GM12873 (cell line): ENCODE measurements around the gene TNS3.

Source experiments
- TF ChIP-seq, protein P1 (sequence below): IDR thresholded peaks from 2 replicates; pipeline ENCODE4 v1.5.1; 2012; ENCODE audit warnings: low read depth, mild to moderate bottlenecking, moderate library complexity, low read length, control low read depth; ENCODE audit not compliant: insufficient read depth; ENCODE audit errors: missing control alignments

Gene TNS3

DNA sequence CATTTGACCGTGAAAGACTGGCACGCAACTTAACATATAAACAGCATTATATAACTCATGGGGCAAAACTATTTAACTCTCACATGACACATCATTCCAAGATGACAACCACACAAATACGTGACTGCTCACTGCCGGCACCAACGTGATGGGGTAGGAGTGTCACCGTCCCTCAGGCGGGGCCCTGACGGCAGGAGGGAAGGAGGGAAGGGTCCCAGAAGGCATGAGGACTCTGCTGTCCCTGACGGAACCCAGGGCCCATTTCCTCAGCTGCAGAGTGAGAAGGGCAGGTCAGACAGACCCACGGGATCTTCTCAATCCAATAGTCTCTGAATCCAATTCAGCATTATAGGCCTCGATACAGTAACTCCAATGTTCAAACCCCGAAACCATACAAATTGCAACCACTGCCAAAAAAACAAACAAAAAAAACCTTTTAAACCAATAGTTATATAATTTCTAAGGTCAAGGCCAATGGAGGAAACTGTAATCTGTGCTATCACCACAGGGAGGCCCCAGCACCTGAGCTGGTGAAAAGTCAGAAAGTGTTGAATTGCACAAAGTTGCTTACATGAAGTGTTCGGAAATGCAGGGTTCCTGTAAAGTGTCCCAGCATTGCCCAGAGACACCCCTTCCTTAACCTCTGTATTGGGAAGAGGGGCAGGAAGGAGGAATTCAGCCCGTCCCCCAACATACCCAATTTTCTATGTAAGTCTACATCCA lies 137.4 kb downstream of the TNS3 start:
- TF ChIP-seq, protein P1, sequence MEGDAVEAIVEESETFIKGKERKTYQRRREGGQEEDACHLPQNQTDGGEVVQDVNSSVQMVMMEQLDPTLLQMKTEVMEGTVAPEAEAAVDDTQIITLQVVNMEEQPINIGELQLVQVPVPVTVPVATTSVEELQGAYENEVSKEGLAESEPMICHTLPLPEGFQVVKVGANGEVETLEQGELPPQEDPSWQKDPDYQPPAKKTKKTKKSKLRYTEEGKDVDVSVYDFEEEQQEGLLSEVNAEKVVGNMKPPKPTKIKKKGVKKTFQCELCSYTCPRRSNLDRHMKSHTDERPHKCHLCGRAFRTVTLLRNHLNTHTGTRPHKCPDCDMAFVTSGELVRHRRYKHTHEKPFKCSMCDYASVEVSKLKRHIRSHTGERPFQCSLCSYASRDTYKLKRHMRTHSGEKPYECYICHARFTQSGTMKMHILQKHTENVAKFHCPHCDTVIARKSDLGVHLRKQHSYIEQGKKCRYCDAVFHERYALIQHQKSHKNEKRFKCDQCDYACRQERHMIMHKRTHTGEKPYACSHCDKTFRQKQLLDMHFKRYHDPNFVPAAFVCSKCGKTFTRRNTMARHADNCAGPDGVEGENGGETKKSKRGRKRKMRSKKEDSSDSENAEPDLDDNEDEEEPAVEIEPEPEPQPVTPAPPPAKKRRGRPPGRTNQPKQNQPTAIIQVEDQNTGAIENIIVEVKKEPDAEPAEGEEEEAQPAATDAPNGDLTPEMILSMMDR, result peak; percentile 68

DNA sequence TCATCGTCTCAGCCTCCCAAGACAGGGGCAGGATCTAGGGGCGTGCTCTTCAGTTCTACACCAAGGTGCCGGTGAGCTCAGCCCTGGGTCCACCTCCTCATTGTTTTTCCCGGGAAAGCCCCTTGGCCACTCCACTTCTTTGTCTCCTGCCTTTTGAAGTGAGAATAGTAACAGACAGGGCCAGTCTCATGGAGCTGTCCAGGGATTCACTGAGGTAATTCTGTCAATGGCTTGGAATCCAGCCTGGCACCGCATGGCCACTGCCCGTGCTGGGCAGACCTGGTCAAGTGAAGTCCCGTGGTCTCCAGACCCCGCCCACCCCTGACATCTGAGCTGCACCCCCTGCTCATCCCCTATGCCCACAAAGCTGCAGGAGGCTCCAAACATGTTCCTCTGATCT lies 138.9 kb downstream of the TNS3 start:
- TF ChIP-seq, protein P1, result no peak

- TF ChIP-seq, protein P1, result no peak
These were observed 139.4 kb downstream of the TNS3 start for GRCh38 chr7:47442605-47442865.

- TF ChIP-seq, protein P1, result no peak
These were observed 139.9 kb downstream of the TNS3 start for GRCh38 chr7:47441796-47442604.

DNA sequence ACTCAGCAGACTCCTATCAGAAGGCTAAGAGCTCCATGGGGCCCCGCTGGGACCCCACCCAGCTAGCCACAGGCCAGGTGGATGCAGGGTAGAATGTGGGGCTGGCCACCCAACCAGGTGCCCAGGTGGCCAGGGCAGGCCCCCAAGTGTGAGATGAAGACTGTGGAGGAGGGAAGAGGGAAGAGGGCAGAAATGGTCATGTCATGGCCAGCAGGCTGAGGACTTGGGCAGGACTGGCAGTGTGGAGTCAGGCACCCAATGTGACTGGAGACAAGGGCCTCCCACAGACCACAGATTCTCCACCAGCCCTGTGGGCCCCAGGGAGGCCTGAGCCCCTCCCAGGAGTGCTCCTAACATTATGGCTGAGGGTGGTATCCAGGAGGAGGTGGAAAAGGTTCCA lies 141.6 kb downstream of the TNS3 start:
- TF ChIP-seq, protein P1, result no peak

- TF ChIP-seq, protein P1, result no peak
These were observed 142.7 kb downstream of the TNS3 start for GRCh38 chr7:47439181-47439667.

- TF ChIP-seq, protein P1, result no peak
These were observed 143.4 kb downstream of the TNS3 start for GRCh38 chr7:47438411-47439029.
